GM12878 (cell line): Measurements from ENCODE around the gene GCC2.

Experiments
- CUX1 ChIP-seq: IDR thresholded peaks from 2 replicates; pipeline ENCODE4 v1.6.1; 2012; ENCODE audit warnings: improper control_type of control experiment, low read depth, low read length; ENCODE audit not compliant: insufficient replicate concordance
- JUND ChIP-seq: IDR thresholded peaks from 2 replicates; pipeline ENCODE4 v1.6.1; 2012; ENCODE audit warnings: low read depth, mild to moderate bottlenecking, low read length, improper control_type of control experiment, moderate library complexity
- NFIC ChIP-seq: IDR thresholded peaks from 2 replicates; pipeline ENCODE4 v1.6.1; 2012; ENCODE audit warnings: low read depth, mild to moderate bottlenecking, inconsistent platforms, low read length, moderate library complexity
- TF ChIP-seq, protein P1 (sequence below), 3 experiments: IDR thresholded peaks in 2 of 3; conservative IDR thresholded peaks in 1 of 3; 2 replicates each; pipeline ENCODE4 v1.5.1; 2011; ENCODE audit warnings: low read depth in 3 of 3, low read length in 3 of 3, mild to moderate bottlenecking in 3 of 3, control low read depth in 2 of 3, moderate library complexity in 2 of 3, inconsistent platforms in 1 of 3, mixed read lengths in 1 of 3; ENCODE audit not compliant: control insufficient read depth in 2 of 3, insufficient read depth in 1 of 3; ENCODE audit errors: extremely low read depth in 1 of 3
- TF ChIP-seq, protein P2 (sequence below): IDR thresholded peaks from 2 replicates; pipeline ENCODE4 v1.6.1; 2012; ENCODE audit warnings: mild to moderate bottlenecking, low read depth, low read length

GRCh38 chr2:108404784-108405397 lies 44.1 kb upstream of the GCC2 start:
- TF ChIP-seq NFIC: no peak
- TF ChIP-seq, protein P1, sequence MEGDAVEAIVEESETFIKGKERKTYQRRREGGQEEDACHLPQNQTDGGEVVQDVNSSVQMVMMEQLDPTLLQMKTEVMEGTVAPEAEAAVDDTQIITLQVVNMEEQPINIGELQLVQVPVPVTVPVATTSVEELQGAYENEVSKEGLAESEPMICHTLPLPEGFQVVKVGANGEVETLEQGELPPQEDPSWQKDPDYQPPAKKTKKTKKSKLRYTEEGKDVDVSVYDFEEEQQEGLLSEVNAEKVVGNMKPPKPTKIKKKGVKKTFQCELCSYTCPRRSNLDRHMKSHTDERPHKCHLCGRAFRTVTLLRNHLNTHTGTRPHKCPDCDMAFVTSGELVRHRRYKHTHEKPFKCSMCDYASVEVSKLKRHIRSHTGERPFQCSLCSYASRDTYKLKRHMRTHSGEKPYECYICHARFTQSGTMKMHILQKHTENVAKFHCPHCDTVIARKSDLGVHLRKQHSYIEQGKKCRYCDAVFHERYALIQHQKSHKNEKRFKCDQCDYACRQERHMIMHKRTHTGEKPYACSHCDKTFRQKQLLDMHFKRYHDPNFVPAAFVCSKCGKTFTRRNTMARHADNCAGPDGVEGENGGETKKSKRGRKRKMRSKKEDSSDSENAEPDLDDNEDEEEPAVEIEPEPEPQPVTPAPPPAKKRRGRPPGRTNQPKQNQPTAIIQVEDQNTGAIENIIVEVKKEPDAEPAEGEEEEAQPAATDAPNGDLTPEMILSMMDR (IDR thresholded peaks at IDR 0.05 in 2 of 3, conservative IDR thresholded peaks at IDR 0.05 in 1 of 3; ENCODE audit: control insufficient read depth in 2 of 3, extremely low read depth in 1 of 3, insufficient read depth in 1 of 3, low read depth in 3 of 3, low read length in 3 of 3): no peak
- no peak for TF ChIP-seq JUND
- TF ChIP-seq, protein P2, sequence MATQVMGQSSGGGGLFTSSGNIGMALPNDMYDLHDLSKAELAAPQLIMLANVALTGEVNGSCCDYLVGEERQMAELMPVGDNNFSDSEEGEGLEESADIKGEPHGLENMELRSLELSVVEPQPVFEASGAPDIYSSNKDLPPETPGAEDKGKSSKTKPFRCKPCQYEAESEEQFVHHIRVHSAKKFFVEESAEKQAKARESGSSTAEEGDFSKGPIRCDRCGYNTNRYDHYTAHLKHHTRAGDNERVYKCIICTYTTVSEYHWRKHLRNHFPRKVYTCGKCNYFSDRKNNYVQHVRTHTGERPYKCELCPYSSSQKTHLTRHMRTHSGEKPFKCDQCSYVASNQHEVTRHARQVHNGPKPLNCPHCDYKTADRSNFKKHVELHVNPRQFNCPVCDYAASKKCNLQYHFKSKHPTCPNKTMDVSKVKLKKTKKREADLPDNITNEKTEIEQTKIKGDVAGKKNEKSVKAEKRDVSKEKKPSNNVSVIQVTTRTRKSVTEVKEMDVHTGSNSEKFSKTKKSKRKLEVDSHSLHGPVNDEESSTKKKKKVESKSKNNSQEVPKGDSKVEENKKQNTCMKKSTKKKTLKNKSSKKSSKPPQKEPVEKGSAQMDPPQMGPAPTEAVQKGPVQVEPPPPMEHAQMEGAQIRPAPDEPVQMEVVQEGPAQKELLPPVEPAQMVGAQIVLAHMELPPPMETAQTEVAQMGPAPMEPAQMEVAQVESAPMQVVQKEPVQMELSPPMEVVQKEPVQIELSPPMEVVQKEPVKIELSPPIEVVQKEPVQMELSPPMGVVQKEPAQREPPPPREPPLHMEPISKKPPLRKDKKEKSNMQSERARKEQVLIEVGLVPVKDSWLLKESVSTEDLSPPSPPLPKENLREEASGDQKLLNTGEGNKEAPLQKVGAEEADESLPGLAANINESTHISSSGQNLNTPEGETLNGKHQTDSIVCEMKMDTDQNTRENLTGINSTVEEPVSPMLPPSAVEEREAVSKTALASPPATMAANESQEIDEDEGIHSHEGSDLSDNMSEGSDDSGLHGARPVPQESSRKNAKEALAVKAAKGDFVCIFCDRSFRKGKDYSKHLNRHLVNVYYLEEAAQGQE: no peak
- no peak for TF ChIP-seq CUX1
